IPS-20b (cell line): Measurements from ENCODE around the gene GTPBP6.
"Not testable (repeated sequence)": the region's sequence is repeated elsewhere in the genome, so short reads cannot be mapped to it uniquely, and the experiment has no call there.

ENCODE experiments used
- H3K27ac ChIP-seq: one replicate; pipeline ENCODE4 v1.5.1; 2013; ENCODE audit warnings: low read length
- H3K27me3 ChIP-seq: 2 replicates; pipeline ENCODE4 v1.6.1; 2013; ENCODE audit warnings: mild to moderate bottlenecking, low read length, inconsistent platforms; ENCODE audit not compliant: insufficient read depth
- H3K36me3 ChIP-seq: 2 replicates; pipeline ENCODE4 v1.6.1; 2013; ENCODE audit warnings: low read depth, mild to moderate bottlenecking, inconsistent platforms, low read length, moderate library complexity; ENCODE audit not compliant: insufficient read depth
- H3K4me1 ChIP-seq: 2 replicates; pipeline ENCODE4 v1.6.1; 2013; ENCODE audit warnings: mild to moderate bottlenecking, control low read depth, inconsistent platforms, low read length, moderate library complexity; ENCODE audit not compliant: insufficient read depth
- H3K4me3 ChIP-seq: 2 replicates; pipeline ENCODE4 v1.5.1; 2013; ENCODE audit warnings: mild to moderate bottlenecking, low read length, inconsistent platforms
- H3K9ac ChIP-seq: 2 replicates; pipeline ENCODE4 v1.6.1; 2013; ENCODE audit warnings: low read depth, mild to moderate bottlenecking, inconsistent platforms, low read length, moderate library complexity
- H3K9me3 ChIP-seq: 2 replicates; pipeline ENCODE4 v1.6.1; 2013; ENCODE audit warnings: mild to moderate bottlenecking, low read depth, low read length, inconsistent platforms; ENCODE audit not compliant: insufficient read depth

Gene GTPBP6

GRCh38 chrX:275967-276580 lies 42.5 kb downstream of the GTPBP6 start:
- H3K36me3 ChIP-seq, result no peaks in the 10 kb centered on the region
- peaks cover 4% of the 10 kb centered on the region; the same call in 1 of the 2 replicates for H3K4me1 ChIP-seq
- no peaks in the 10 kb centered on the region for H3K27me3 ChIP-seq
- peak overlapping the region; percentile 71; the same call in 1 of the 2 replicates for H3K9ac ChIP-seq
- no peaks in the 10 kb centered on the region for H3K9me3 ChIP-seq
- peak overlapping the region; percentile 80 for H3K4me3 ChIP-seq
- H3K27ac ChIP-seq, result no peak overlapping the region

- Histone ChIP-seq H3K4me3 (peak overlapping the region; percentile 80), H3K4me1 (peaks cover 4% of the 10 kb centered on the region; the same call in 1 of the 2 replicates), H3K9ac (peak overlapping the region; percentile 71; the same call in 1 of the 2 replicates), H3K27me3 (no peaks in the 10 kb centered on the region), H3K27ac (peak overlapping the region; percentile 81), H3K36me3 (no peaks in the 10 kb centered on the region), H3K9me3 (no peaks in the 10 kb centered on the region)
Measured at GRCh38 chrX:275476-275966, 43.1 kb downstream of the GTPBP6 start.

- Histone ChIP-seq H3K4me3 (peak overlapping the region; percentile 80), H3K9ac (peak overlapping the region; percentile 71; the same call in 1 of the 2 replicates), H3K27ac (peak overlapping the region; percentile 81)
Measured at GRCh38 chrX:274904-275475, 43.6 kb downstream of the GTPBP6 start.

GRCh38 chrX:270848-271367 lies 47.7 kb downstream of the GTPBP6 start:
- Histone ChIP-seq H3K4me1 (peaks cover 3% of the 10 kb centered on the region; the same call in 1 of the 2 replicates), H3K36me3 (no peaks in the 10 kb centered on the region), H3K27me3 (no peaks in the 10 kb centered on the region), H3K27ac (no peak overlapping the region), H3K4me3 (no peak overlapping the region), H3K9me3 (no peaks in the 10 kb centered on the region), H3K9ac (no peak overlapping the region)

More at GRCh38 chrX:274904-275475, 43.6 kb downstream of the GTPBP6 start:
- Histone ChIP-seq H3K27me3 (no peaks in the 10 kb centered on the region), H3K36me3 (no peaks in the 10 kb centered on the region), H3K4me1 (peaks cover 4% of the 10 kb centered on the region; the same call in 1 of the 2 replicates), H3K9me3 (no peaks in the 10 kb centered on the region)

GRCh38 chrX:267771-268261 lies 50.8 kb downstream of the GTPBP6 start:
- no peaks in the 10 kb centered on the region for H3K36me3 ChIP-seq
- no peak overlapping the region for H3K4me3 ChIP-seq
- no peaks in the 10 kb centered on the region for H3K4me1 ChIP-seq
- H3K27ac ChIP-seq, result no peak overlapping the region
- H3K9ac ChIP-seq, result no peak overlapping the region
- no peaks in the 10 kb centered on the region for H3K9me3 ChIP-seq
- no peaks in the 10 kb centered on the region for H3K27me3 ChIP-seq

- Histone ChIP-seq H3K9me3 (no peaks in the 10 kb centered on the region), H3K9ac (no peak overlapping the region), H3K4me1 (no peaks in the 10 kb centered on the region), H3K27me3 (no peaks in the 10 kb centered on the region), H3K4me3 (no peak overlapping the region), H3K36me3 (no peaks in the 10 kb centered on the region), H3K27ac (no peak overlapping the region)
Measured at GRCh38 chrX:265502-265901, 53.1 kb downstream of the GTPBP6 start.

GRCh38 chrX:264634-265455 lies 53.8 kb downstream of the GTPBP6 start:
- no peaks in the 10 kb centered on the region for H3K4me1 ChIP-seq
- no peak overlapping the region for H3K9ac ChIP-seq
- H3K4me3 ChIP-seq, result no peak overlapping the region
- no peaks in the 10 kb centered on the region for H3K27me3 ChIP-seq
- no peak overlapping the region for H3K27ac ChIP-seq
- H3K9me3 ChIP-seq, result no peaks in the 10 kb centered on the region
- H3K36me3 ChIP-seq, result no peaks in the 10 kb centered on the region

- H3K36me3 ChIP-seq, H3K27ac ChIP-seq, H3K4me3 ChIP-seq, H3K9me3 ChIP-seq, H3K9ac ChIP-seq, H3K4me1 ChIP-seq, H3K27me3 ChIP-seq: not testable (repeated sequence)
Measured at GRCh38 chrX:264006-264405, 54.6 kb downstream of the GTPBP6 start.

GRCh38 chrX:262381-262909 lies 56.2 kb downstream of the GTPBP6 start:
- H3K27ac ChIP-seq, result no peak overlapping the region
- H3K36me3 ChIP-seq, result no peaks in the 10 kb centered on the region
- H3K9me3 ChIP-seq, result no peaks in the 10 kb centered on the region
- H3K9ac ChIP-seq, result no peak overlapping the region
- H3K27me3 ChIP-seq, result no peaks in the 10 kb centered on the region
- no peak overlapping the region for H3K4me3 ChIP-seq
- H3K4me1 ChIP-seq, result no peaks in the 10 kb centered on the region

GRCh38 chrX:261919-262352 lies 56.7 kb downstream of the GTPBP6 start:
- Histone ChIP-seq H3K36me3 (no peaks in the 10 kb centered on the region), H3K9ac (no peak overlapping the region), H3K4me3 (no peak overlapping the region), H3K9me3 (no peaks in the 10 kb centered on the region), H3K27me3 (no peaks in the 10 kb centered on the region), H3K4me1 (no peaks in the 10 kb centered on the region), H3K27ac (no peak overlapping the region)

- Histone ChIP-seq H3K4me1 (no peaks in the 10 kb centered on the region), H3K9ac (no peak overlapping the region), H3K27ac (no peak overlapping the region), H3K4me3 (no peak overlapping the region), H3K9me3 (no peaks in the 10 kb centered on the region), H3K27me3 (no peaks in the 10 kb centered on the region), H3K36me3 (no peaks in the 10 kb centered on the region)
Measured at GRCh38 chrX:261167-261918, 57.3 kb downstream of the GTPBP6 start.
